Stimulated activated CD4-positive, alpha-beta T cell treated with anti-CD3 and anti-CD28 coated beads, Interleukin-1b, Interleukin-23, amount 100 ng/mL, for 4 hours (primary cell): ENCODE results near the gene RPS6KA5.

Experiments
- DNase-seq, 2 donors: peaks; one replicate each; pipeline ENCODE4 v3.0.0-alpha.2; 2020; ENCODE audit warnings: low read depth in 2 of 2

Gene RPS6KA5

DNA sequence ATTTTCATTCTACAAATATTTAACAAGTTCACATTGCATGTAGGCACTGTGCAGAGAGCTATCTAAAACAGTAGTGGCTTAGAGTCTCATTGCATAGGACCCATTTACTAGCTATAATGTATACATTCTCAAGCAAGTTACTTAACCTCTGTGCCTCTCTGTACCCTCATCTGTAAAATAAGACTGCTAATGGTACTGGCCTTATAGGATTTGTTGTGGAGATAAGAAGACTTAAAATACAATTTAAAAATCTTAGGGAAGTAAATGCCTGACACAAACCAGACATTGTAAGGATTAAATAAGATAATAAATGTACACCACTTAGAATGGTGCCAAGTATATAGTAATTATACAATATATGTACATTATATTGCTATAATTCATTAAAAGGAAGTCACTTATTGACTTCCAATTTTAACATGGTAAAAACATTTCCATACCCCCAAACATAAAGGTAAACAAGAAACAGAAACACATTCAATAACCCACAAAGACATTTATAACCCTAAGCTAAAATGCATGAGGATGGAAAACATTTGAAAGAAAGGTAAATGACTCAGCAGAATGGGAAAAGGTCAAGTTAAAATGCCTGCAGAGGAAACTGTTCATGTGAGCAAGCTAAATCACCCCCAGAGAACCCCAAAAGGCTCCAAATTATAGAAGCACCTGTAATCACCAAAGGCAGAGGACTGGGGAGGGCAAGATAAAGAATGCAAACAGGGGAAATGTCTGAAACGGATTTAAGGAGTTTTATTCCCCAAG, 30.8 kb downstream of the RPS6KA5 start:
- DNase-seq: no peak

DNA sequence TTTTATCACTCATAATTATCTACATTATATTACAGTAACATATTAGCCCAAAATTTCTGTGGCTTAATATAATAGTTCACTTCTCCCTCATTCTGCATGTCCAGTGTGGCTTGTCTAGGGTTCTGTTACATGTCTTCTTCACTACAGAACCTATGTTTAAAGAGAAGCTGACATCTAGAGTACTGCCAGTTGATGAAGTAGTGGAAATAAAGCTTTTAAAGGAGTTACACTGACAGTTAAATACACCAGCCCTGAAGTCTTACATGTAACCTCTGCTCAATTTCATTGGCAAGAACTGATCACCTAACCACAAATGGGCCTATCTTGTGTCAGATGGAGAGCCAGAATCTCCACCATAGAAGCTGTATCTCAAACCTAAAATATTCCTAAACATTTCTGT, 32.9 kb downstream of the RPS6KA5 start:
- no peak for DNase-seq

GRCh38 chr14:91022622-91023028, 37.8 kb downstream of the RPS6KA5 start:
- peak in 1 of 2 donors; percentile 6 for DNase-seq

- no peak for DNase-seq
These were observed 38.3 kb downstream of the RPS6KA5 start for GRCh38 chr14:91021991-91022621.

- no peak for DNase-seq
These were observed 39.3 kb downstream of the RPS6KA5 start for GRCh38 chr14:91021115-91021514.

DNA sequence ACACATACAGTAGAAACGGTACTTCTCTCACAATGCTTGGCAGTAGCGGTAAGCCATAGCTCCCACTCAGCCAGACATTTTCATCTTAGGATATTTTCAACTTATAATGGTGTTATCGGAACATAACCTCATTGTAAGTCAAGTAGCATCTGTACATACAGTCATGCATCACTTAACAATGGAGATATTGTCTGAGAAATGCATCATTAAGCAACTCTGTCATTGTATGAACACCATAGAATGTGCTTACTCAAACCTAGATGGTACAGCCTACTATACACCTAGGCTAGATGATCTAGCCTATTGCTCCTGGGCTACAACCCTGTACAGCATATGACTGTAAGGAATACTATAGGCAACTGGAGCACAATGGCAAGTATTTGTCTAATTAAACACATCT, 40.8 kb downstream of the RPS6KA5 start:
- no peak for DNase-seq

- no peak for DNase-seq
These were observed 42.0 kb downstream of the RPS6KA5 start for GRCh38 chr14:91018481-91018880.

- no peak for DNase-seq
These were observed 43.5 kb downstream of the RPS6KA5 start for GRCh38 chr14:91016800-91017410.

DNA sequence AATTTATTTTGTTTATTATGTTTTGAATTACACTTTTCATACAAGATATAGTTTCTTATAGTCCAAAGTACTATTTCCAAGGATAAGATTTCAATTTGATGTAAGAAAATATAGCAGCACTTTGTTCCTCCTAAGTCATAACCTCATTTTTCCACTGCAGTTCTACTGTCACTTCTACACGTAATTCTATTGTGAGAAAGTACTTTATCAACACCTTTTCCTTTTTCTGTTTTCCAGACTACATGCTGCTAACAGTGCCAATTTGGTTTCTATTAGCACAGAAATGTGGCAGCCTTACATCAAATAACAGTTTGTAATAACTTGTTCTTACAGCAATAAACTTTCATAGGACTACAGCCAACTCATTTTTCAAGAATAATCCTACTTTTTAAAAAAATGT, 45.0 kb downstream of the RPS6KA5 start:
- DNase-seq: no peak

DNA sequence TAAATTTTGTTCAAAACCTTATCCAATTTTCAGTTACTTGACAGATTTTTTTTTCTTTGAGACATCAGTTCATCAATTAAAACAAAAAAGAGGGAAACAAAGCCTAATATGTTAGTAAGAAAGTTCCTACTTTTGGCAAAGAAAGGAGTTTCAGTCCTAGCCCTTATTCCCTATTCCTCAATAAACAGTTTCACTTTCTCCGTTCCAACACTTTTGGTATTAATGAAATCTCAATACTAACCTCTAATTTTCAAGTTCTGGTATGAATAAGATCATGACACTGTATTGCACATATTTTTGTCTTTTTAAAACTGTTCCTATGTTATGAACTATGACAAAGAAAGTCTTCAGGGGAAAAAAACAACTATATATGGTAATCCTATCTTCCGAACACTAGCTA, 48.4 kb downstream of the RPS6KA5 start:
- no peak for DNase-seq

DNA sequence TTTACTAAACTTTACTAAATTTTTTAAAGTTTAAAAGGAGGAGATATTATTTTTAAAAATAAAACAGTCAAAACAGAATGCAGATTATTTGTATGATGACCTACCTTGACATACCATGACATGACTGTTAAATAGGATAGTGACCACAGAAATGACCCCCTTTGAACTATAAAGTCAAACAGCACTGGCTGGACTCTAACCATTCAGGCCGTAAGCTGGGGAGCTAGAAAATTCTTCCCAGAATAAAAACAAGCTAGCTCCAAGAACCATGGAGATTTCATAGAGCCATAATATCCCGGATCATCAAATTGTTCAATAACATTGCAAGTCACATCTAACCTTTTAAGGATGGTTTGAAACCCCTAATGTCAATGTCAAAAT, 50.3 kb downstream of the RPS6KA5 start:
- DNase-seq: no peak

DNA sequence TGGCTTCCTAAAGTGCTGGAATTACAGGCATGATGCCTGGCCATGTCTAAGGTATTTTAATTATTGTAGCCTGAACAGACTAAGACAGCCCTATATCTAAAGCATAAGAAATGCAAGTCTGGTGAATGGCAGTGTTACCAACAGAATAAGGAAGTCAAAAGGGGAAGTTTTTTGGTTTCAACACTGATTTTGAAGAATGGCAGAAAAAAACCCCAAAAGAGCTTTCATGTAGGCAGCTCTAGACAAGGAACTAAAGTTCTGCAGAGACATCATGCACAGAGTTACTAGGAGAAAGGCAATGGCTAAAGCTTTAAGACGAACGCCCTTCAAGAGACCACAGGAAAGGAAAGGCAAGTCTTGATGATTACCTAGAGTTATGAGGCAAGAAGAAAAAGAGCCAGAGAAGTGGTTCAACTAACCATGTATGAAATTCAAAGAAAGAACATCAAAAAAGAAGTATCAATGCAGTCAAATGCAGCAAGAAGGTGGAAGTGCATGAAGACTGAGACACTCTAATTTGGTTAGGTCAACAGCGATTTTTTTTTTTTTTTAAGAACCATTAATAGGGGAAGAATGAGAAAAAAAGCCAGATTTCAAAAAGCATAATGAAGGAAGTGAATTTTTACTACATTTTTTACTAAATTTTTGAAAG, 50.8 kb downstream of the RPS6KA5 start:
- DNase-seq: no peak

DNA sequence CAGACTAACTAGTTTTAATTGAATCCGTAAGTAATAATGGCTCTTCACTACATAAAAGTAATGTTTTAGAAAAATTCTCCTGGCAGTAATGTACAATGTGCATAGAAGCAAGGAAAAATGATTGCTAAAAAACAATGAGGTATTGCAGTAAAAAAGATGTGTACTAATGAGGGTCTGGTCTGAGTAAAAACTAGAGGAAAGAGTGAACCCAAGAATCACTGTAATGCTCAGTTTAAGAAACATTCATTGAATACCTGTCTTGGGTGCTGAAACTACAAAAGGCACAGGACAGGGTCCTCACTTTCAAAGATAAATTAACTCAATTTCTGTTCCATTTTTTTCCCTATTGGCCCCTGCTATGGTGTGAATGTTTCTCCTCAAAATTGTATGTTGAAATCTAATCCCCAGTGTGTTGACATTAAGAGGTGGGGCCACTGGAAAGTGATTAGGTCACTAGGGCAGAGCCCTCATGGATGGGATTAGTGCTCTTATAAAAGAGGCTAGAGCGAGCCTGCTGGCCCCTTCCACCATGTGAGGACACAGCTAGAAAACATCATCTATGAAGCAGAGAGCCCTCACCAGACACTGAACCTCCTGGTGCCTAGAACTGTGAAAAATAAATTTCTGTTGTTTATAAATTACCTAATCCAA, 51.6 kb downstream of the RPS6KA5 start:
- DNase-seq: no peak

DNA sequence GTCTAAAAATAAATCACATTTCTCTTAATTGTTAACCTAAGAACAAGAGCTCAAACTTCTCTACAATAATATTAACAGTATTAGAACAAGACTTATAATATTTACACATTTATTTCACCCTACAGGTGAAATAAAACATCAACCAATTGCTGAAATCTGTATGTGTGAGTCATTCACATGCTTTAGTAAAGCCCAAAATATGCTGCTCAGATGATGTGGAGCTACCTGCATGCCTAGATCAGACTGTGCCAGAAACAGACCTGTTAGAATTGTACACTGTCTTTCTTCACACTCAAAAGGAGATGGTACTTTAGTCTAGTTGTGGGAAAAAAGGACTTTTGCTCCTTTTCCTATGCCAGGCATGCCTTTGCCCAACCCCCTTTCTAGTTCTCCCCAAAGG, 54.7 kb downstream of the RPS6KA5 start:
- no peak for DNase-seq

GRCh38 chr14:91004987-91005386, 55.5 kb downstream of the RPS6KA5 start:
- no peak for DNase-seq

DNA sequence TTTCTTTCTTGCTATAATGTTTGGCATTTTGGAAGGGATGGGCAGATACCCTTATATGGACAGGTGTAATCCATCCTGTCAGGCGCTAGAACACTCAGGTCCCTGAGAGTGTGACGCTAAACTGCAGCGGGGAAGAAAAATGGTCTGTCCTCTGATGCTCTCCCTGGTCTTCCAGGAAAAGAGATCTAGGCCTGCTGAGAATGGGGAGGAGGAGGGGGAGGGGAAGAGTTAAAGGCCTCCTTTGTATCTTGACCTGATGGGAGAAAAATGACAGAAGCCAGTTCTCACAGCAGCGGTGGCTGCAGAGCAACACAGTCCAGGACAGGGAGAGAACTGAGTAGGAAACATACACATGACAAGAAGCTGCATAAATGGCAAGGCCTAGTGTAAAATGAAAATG, 61.1 kb downstream of the RPS6KA5 start:
- no peak for DNase-seq

- no peak for DNase-seq
These were observed 63.5 kb downstream of the RPS6KA5 start for GRCh38 chr14:90996967-90997366.

- DNase-seq: no peak
These were observed 64.7 kb downstream of the RPS6KA5 start for GRCh38 chr14:90995785-90996184.

GRCh38 chr14:90993792-90994191, 66.6 kb downstream of the RPS6KA5 start:
- DNase-seq: no peak

DNA sequence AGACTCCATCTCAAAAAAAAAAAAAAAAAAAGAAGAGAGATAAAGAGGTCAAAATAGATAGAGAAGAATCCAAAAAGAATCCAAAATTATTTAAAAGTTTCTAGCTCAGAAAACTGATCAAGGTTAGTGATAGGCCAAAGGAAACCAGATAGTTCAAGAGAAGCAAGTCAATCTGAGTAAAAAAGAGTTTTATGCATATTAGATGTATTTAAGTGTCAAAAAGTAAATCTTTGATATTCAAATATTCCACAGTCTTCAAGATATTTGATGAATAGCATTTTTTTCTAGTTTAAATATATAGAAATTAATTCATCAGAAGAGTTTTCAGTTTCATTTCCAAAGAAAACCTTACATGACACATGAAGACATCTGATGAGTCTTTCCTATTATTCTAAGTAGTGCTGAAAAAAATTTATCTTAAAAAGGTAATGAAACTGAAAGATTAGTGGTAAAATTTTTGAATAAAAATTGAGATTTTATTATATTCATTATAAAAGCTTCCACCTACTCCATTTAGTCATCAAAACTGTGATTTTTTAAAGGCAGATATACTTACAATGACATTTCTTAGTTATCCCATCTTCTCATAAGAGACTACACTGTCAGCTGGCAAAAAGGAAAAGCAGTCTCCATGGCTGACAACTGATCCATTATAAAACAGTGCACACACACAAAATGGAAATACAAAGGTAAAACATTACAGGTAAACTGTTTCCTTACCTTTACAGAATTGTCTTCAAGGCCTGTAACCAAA, 68.6 kb downstream of the RPS6KA5 start:
- DNase-seq: no peak

- DNase-seq: no peak
These were observed 70.3 kb downstream of the RPS6KA5 start for GRCh38 chr14:90990141-90990540.
